ENCODE measurements around the gene ARHGEF6. TPM values are rescaled to one million over a fixed set of nuclear protein-coding genes. Genes with fewer than 3 reads are reported as not detected.

The ARHGEF6 gene
- total RNA-seq, 4 donors from 2014 or later: 0.61 to 10.5 (median 2.9) TPM

- Histone ChIP-seq H3K4me3 (no peak overlapping the region), H3K4me1 (no peaks in the 10 kb centered on the region), H3K36me3 (no peaks in the 10 kb centered on the region), H3K27ac (no peak overlapping the region), H3K27me3 (no peaks in the 10 kb centered on the region), H3K9me3 (no peaks in the 10 kb centered on the region)
- intact Hi-C loops (cut with DNase I): no loop called here
- 80 to 91% methylated on average over 1 to 3 of the region's 3 CpGs for WGBS, 2 donors
- no peak for TF ChIP-seq CTCF (IDR thresholded peaks at IDR 0.05)
- DNase-seq: no peak
Observed at GRCh38 chrX:136650811-136651210, 129.9 kb downstream of the ARHGEF6 start.

- Histone ChIP-seq H3K27ac (no peak within 1 kb of the TSS), H3K4me1 (no peaks in the 10 kb centered on the region), H3K36me3 (no peaks in the 10 kb centered on the region), H3K9me3 (no peaks in the 10 kb centered on the region), H3K4me3 (no peak within 1 kb of the TSS), H3K27me3 (no peaks in the 10 kb centered on the region)
- peak in 1 of 4 donors; percentile 21 for TF ChIP-seq POLR2A (IDR thresholded peaks at IDR 0.05)
- no peak for TF ChIP-seq CTCF (IDR thresholded peaks at IDR 0.05)
- DNase-seq: no peak
- WGBS, 2 donors: 83 to 87% methylated on average over 10 of the region's 10 CpGs
- intact Hi-C loops (cut with DNase I): no loop called here
Observed at GRCh38 chrX:136647677-136648360, 132.9 kb downstream of the ARHGEF6 start, which contains the start of gene CD40LG. TSS of gene CD40LG (plus strand) at chrX:136648158. CDS start at chrX:136648249, 91 bp downstream.

GRCh38 chrX:136646602-136647239 lies 134.0 kb downstream of the ARHGEF6 start:
- intact Hi-C loops (cut with DNase I): no loop called here
- H3K36me3 ChIP-seq: no peaks in the 10 kb centered on the region
- H3K4me1 ChIP-seq: no peaks in the 10 kb centered on the region
- no peaks in the 10 kb centered on the region for H3K27me3 ChIP-seq
- no peak for DNase-seq
- H3K27ac ChIP-seq: no peak overlapping the region
- H3K4me3 ChIP-seq: no peak overlapping the region
- TF ChIP-seq CTCF (IDR thresholded peaks at IDR 0.05): no peak
- TF ChIP-seq POLR2A (IDR thresholded peaks at IDR 0.05): no peak
- H3K9me3 ChIP-seq: no peaks in the 10 kb centered on the region
- 53 to 89% methylated on average over 5 of the region's 5 CpGs for WGBS, 2 donors

- intact Hi-C loops (cut with DNase I): no loop called here
- Histone ChIP-seq H3K9me3 (no peaks in the 10 kb centered on the region), H3K27ac (no peak overlapping the region), H3K27me3 (no peaks in the 10 kb centered on the region), H3K4me3 (no peak overlapping the region), H3K4me1 (no peaks in the 10 kb centered on the region), H3K36me3 (no peaks in the 10 kb centered on the region)
- TF ChIP-seq CTCF (IDR thresholded peaks at IDR 0.05): no peak
- no peak for TF ChIP-seq POLR2A (IDR thresholded peaks at IDR 0.05)
- 57 to 67% methylated on average over 1 of the region's 1 CpG for WGBS, 2 donors
- DNase-seq: no peak
Observed at GRCh38 chrX:136643243-136643642, 137.5 kb downstream of the ARHGEF6 start.

GRCh38 chrX:136639506-136640176 lies 141.1 kb downstream of the ARHGEF6 start:
- intact Hi-C loops (cut with DNase I): no loop called here
- Histone ChIP-seq H3K9me3 (no peaks in the 10 kb centered on the region), H3K4me1 (no peaks in the 10 kb centered on the region), H3K27me3 (no peaks in the 10 kb centered on the region), H3K36me3 (no peaks in the 10 kb centered on the region), H3K4me3 (no peak overlapping the region), H3K27ac (no peak overlapping the region)
- WGBS, 2 donors: 43 to 64% methylated on average over 2 to 4 of the region's 8 CpGs
- no peak for DNase-seq
- TF ChIP-seq POLR2A (IDR thresholded peaks at IDR 0.05) (no peak), CTCF (IDR thresholded peaks at IDR 0.05) (no peak)
